Thyroid gland (tissue), 4 donors: ENCODE measurements around the gene SPATA31C2. TPM values are rescaled to one million over a fixed set of nuclear protein-coding genes. Genes with fewer than 3 reads are reported as not detected.
"Not testable (repeated sequence)": the region's sequence is repeated elsewhere in the genome, so short reads cannot be mapped to it uniquely, and the experiment has no call there.

Source experiments
- DNase-seq, 2 donors: peaks; one replicate each; pipeline ENCODE4 v3.0.0-alpha.2; 2019
- H3K27ac ChIP-seq, 3 donors: fragments of 200-600 bp; sonication (generic); 1 replicate in 2 of 3; 2 replicates in 1 of 3; pipeline ENCODE4 v1.5.1; 2016 to 2019; ENCODE audit warnings: mild to moderate bottlenecking in 1 of 3, moderate library complexity in 1 of 3
- H3K27me3 ChIP-seq: fragments of 200-600 bp; sonication (generic); one replicate; pipeline ENCODE4 v1.5.1; 2019
- H3K36me3 ChIP-seq, 2 donors: fragments of 200-600 bp; sonication (generic); one replicate each; pipeline ENCODE4 v1.5.1; 2016 to 2019
- H3K4me1 ChIP-seq, 2 donors: fragments of 200-600 bp; sonication (generic); one replicate each; pipeline ENCODE4 v1.5.1; 2017 to 2019
- H3K4me3 ChIP-seq, 3 donors: fragments of 200-600 bp; sonication (generic); replicated peaks in 1 of 3; 1 replicate in 2 of 3; 2 replicates in 1 of 3; pipeline ENCODE4 v1.5.1; 2016; ENCODE audit warnings: mild to moderate bottlenecking in 1 of 3
- H3K9me3 ChIP-seq: fragments of 200-600 bp; sonication (generic); one replicate; pipeline ENCODE4 v1.5.1; 2017
- CTCF ChIP-seq, 6 experiments: fragments of 200-600 bp in 3 of 6; fragments of 450-650 bp in 3 of 6; sonication (generic) in 3 of 6; IDR thresholded peaks; one replicate each; pipeline ENCODE4 v1.5.1; 2016 to 2019; ENCODE audit warnings: antibody characterized with exemption in 6 of 6, mild to moderate bottlenecking in 2 of 6, inconsistent platforms in 1 of 6, moderate library complexity in 1 of 6
- POLR2A ChIP-seq, 2 donors: fragments of 450-650 bp; IDR thresholded peaks; one replicate each; pipeline ENCODE4 v1.6.1; 2017; ENCODE audit warnings: antibody characterized with exemption in 2 of 2, mild to moderate bottlenecking in 2 of 2, moderate library complexity in 1 of 2
- WGBS, 2 donors: methylation state at CpG; one replicate each; pipeline ENCODE4 v1.1.5; 2017; 5-methylcytosine and 5-hydroxymethylcytosine counted together
- intact Hi-C: fragments of 100-400 bp; cut with DNase I; formaldehyde crosslinking; loops from one replicate; pipeline ENCODE4 v1.15.1; 2023
- total RNA-seq, 4 donors: library from RNA; depleted of rRNA; stranded (reverse); fragments of >200 nt; gene quantifications; one replicate each; pipeline ENCODE4 v1.2.3, GENCODE V29; 2016

Gene SPATA31C2
- total RNA-seq, 4 donors from 2014 or later: 0.13 TPM; not detected in 3

GRCh38 chr9:88114968-88115612, 23.2 kb downstream of the SPATA31C2 start:
- H3K4me1 ChIP-seq, DNase-seq, H3K36me3 ChIP-seq, intact Hi-C loops, H3K27me3 ChIP-seq, H3K27ac ChIP-seq, H3K9me3 ChIP-seq, H3K4me3 ChIP-seq: not testable (repeated sequence)
- 85 to 91% methylated on average over 6 to 13 of the region's 13 CpGs for WGBS, 2 donors

- H3K4me3 ChIP-seq, H3K36me3 ChIP-seq, H3K4me1 ChIP-seq, intact Hi-C loops, DNase-seq, H3K9me3 ChIP-seq, H3K27ac ChIP-seq, H3K27me3 ChIP-seq: not testable (repeated sequence)
- WGBS, 2 donors: 93% methylated on average over 9 of the region's 17 CpGs
Measured at GRCh38 chr9:88114283-88114967, 23.9 kb downstream of the SPATA31C2 start.

- intact Hi-C loops, DNase-seq: not testable (repeated sequence)
- WGBS, 2 donors: 95% methylated on average over 28 to 38 of the region's 38 CpGs
Measured at GRCh38 chr9:88113156-88114130, 24.8 kb downstream of the SPATA31C2 start.

GRCh38 chr9:88110026-88110425, 28.2 kb downstream of the SPATA31C2 start:
- no peaks in the 10 kb centered on the region for H3K9me3 ChIP-seq
- H3K4me1 ChIP-seq: no peaks in the 10 kb centered on the region
- intact Hi-C loops: no loop called here
- no peak overlapping the region for H3K27ac ChIP-seq
- WGBS, 2 donors: 91 to 95% methylated on average over 3 of the region's 3 CpGs
- no peak overlapping the region for H3K4me3 ChIP-seq
- no peaks in the 10 kb centered on the region for H3K36me3 ChIP-seq
- DNase-seq: no peak
- no peak for TF ChIP-seq CTCF (IDR thresholded peaks at IDR 0.05)
- no peak for TF ChIP-seq POLR2A (IDR thresholded peaks at IDR 0.05)
- no peaks in the 10 kb centered on the region for H3K27me3 ChIP-seq

More at GRCh38 chr9:88113156-88114130, 24.8 kb downstream of the SPATA31C2 start:
- not testable (repeated sequence) for H3K27ac ChIP-seq, H3K27me3 ChIP-seq, H3K36me3 ChIP-seq, H3K9me3 ChIP-seq, H3K4me3 ChIP-seq, H3K4me1 ChIP-seq

- WGBS, 2 donors: 66 to 92% methylated on average over 4 of the region's 4 CpGs
- no peak for TF ChIP-seq POLR2A (IDR thresholded peaks at IDR 0.05)
- no peak for TF ChIP-seq CTCF (IDR thresholded peaks at IDR 0.05)
- Histone ChIP-seq H3K36me3 (no peaks in the 10 kb centered on the region), H3K4me1 (no peaks in the 10 kb centered on the region), H3K9me3 (no peaks in the 10 kb centered on the region), H3K4me3 (no peak overlapping the region), H3K27ac (no peak overlapping the region), H3K27me3 (no peaks in the 10 kb centered on the region)
- no peak for DNase-seq
- intact Hi-C loops: loop anchor here (5.0 kb wide), 1 partner anchor 469 kb away; no protein-coding TSS in a partner anchor
Measured at GRCh38 chr9:88108779-88109178, 29.5 kb downstream of the SPATA31C2 start.

GRCh38 chr9:88106492-88106891, 31.8 kb downstream of the SPATA31C2 start:
- intact Hi-C loops: loop anchor here (5.0 kb wide), 1 partner anchor 471 kb away; no protein-coding TSS in a partner anchor
- no peaks in the 10 kb centered on the region for H3K27me3 ChIP-seq
- no peaks in the 10 kb centered on the region for H3K36me3 ChIP-seq
- peak; percentile 37 to 39 for DNase-seq
- 21 to 29% methylated on average over 4 of the region's 4 CpGs for WGBS, 2 donors
- peak in 4 of 6 experiments; percentile 50 to 72 (median 64) for TF ChIP-seq CTCF (IDR thresholded peaks at IDR 0.05)
- no peak for TF ChIP-seq POLR2A (IDR thresholded peaks at IDR 0.05)
- no peak overlapping the region for H3K27ac ChIP-seq
- no peaks in the 10 kb centered on the region for H3K4me1 ChIP-seq
- no peak overlapping the region for H3K4me3 ChIP-seq
- no peaks in the 10 kb centered on the region for H3K9me3 ChIP-seq
